HEK293 (cell line): ENCODE measurements around the gene ABCA7.

Experiments
- CTCF ChIA-PET: fragments of 350-600 bp; formaldehyde crosslinking; extraction: SDS; loops from one replicate; lab custom pipeline; 2021; ENCODE audit warnings: antibody characterized with exemption; lab: Yijun Ruan, JAX
- POLR2A ChIA-PET: fragments of 300-600 bp; formaldehyde crosslinking; extraction: SDS; loops from one replicate; lab custom pipeline; 2020; ENCODE audit warnings: antibody characterized with exemption, inconsistent platforms; lab: Yijun Ruan, JAX
- H3K27ac ChIP-seq: fragments of 200-500 bp; sonication (Bioruptor generic); 2 replicates; pipeline ENCODE4 v1.5.1; 2014; ENCODE audit warnings: low read depth, low read length, control low read depth, inconsistent platforms; ENCODE audit errors: extremely low read depth
- H3K36me3 ChIP-seq, 2 experiments: fragments of 200-500 bp in 1 of 2; sonication (Bioruptor generic) in 1 of 2; 1 replicate in 1 of 2; 2 replicates in 1 of 2; pipeline ENCODE4 v1.5.1; 2014 to 2017; ENCODE audit warnings: inconsistent platforms in 2 of 2, low read length in 2 of 2; ENCODE audit not compliant: control insufficient read depth in 2 of 2, insufficient read depth in 1 of 2
- H3K4me1 ChIP-seq: fragments of 200-500 bp; sonication (Bioruptor generic); 2 replicates; pipeline ENCODE4 v1.5.1; 2014; ENCODE audit warnings: mild to moderate bottlenecking, low read length, inconsistent platforms; ENCODE audit not compliant: control insufficient read depth, insufficient read depth
- H3K4me3 ChIP-seq: 2 replicates; pipeline ENCODE4 v1.5.1; 2011; ENCODE audit warnings: low read depth, mild to moderate bottlenecking, control low read depth, low read length, moderate library complexity
- H3K9me3 ChIP-seq: fragments of 200-500 bp; sonication (Bioruptor generic); 2 replicates; pipeline ENCODE4 v1.5.1; 2014; ENCODE audit warnings: low read depth, low read length, inconsistent platforms; ENCODE audit not compliant: control insufficient read depth, insufficient read depth
- BCL11B ChIP-seq: fragments of 450-650 bp; formaldehyde crosslinking; IDR thresholded peaks from 2 replicates; pipeline ENCODE4 v1.5.1; 2016; ENCODE audit warnings: low read depth, missing biosample characterization, missing genetic modification characterization
- EGR2 ChIP-seq: fragments of 450-650 bp; formaldehyde crosslinking; IDR thresholded peaks from 2 replicates; pipeline ENCODE4 v1.5.1; 2016; ENCODE audit warnings: low read depth, missing biosample characterization, missing genetic modification characterization
- GLIS2 ChIP-seq: fragments of 450-650 bp; formaldehyde crosslinking; IDR thresholded peaks from 2 replicates; pipeline ENCODE4 v1.5.1; 2016; ENCODE audit warnings: missing biosample characterization, missing genetic modification characterization
- SALL2 ChIP-seq: fragments of 450-650 bp; formaldehyde crosslinking; IDR thresholded peaks from 2 replicates; pipeline ENCODE4 v1.5.0; 2017; ENCODE audit warnings: missing biosample characterization, mild to moderate bottlenecking, missing genetic modification characterization, borderline replicate concordance
- SP2 ChIP-seq: fragments of 450-650 bp; formaldehyde crosslinking; IDR thresholded peaks from 2 replicates; pipeline ENCODE4 v1.5.1; 2016; ENCODE audit warnings: missing biosample characterization, missing genetic modification characterization
- ZBTB1 ChIP-seq: fragments of 450-650 bp; formaldehyde crosslinking; IDR thresholded peaks from 2 replicates; pipeline ENCODE4 v1.5.1; 2016; ENCODE audit warnings: missing biosample characterization, missing genetic modification characterization
- ZFP41 ChIP-seq: fragments of 450-650 bp; formaldehyde crosslinking; IDR thresholded peaks from 2 replicates; pipeline ENCODE4 v1.5.1; 2016; ENCODE audit warnings: missing biosample characterization, missing genetic modification characterization, borderline replicate concordance
- ZNF16 ChIP-seq: fragments of 450-650 bp; formaldehyde crosslinking; IDR thresholded peaks from 2 replicates; pipeline ENCODE4 v1.5.1; 2016; ENCODE audit warnings: low read depth, missing biosample characterization, missing genetic modification characterization
- ZNF223 ChIP-seq: fragments of 450-650 bp; formaldehyde crosslinking; IDR thresholded peaks from 2 replicates; pipeline ENCODE4 v1.5.1; 2016; ENCODE audit warnings: missing biosample characterization, missing genetic modification characterization
- ZNF266 ChIP-seq: fragments of 450-650 bp; formaldehyde crosslinking; IDR thresholded peaks from 2 replicates; pipeline ENCODE4 v1.5.1; 2016; ENCODE audit warnings: missing biosample characterization, missing genetic modification characterization, low read depth
- ZNF394 ChIP-seq: fragments of 450-650 bp; formaldehyde crosslinking; IDR thresholded peaks from 2 replicates; pipeline ENCODE4 v1.5.1; 2016; ENCODE audit warnings: missing biosample characterization, missing genetic modification characterization, mild to moderate bottlenecking, moderate library complexity, borderline replicate concordance
- ZNF426 ChIP-seq: fragments of 450-650 bp; formaldehyde crosslinking; IDR thresholded peaks from 2 replicates; pipeline ENCODE4 v1.5.1; 2017; ENCODE audit warnings: missing biosample characterization, missing genetic modification characterization, mild to moderate bottlenecking, inconsistent platforms, moderate library complexity
- ZNF544 ChIP-seq: fragments of 450-650 bp; formaldehyde crosslinking; IDR thresholded peaks from 2 replicates; pipeline ENCODE4 v1.5.0; 2017; ENCODE audit warnings: missing biosample characterization, missing genetic modification characterization
- ZNF548 ChIP-seq: fragments of 450-650 bp; formaldehyde crosslinking; IDR thresholded peaks from 2 replicates; pipeline ENCODE4 v1.5.1; 2016; ENCODE audit warnings: missing biosample characterization, missing genetic modification characterization
- ZNF600 ChIP-seq: fragments of 450-650 bp; formaldehyde crosslinking; IDR thresholded peaks from 2 replicates; pipeline ENCODE4 v1.5.1; 2016; ENCODE audit warnings: missing biosample characterization, missing genetic modification characterization
- TF ChIP-seq, protein P1 (sequence below): fragments of 450-650 bp; formaldehyde crosslinking; IDR thresholded peaks from 2 replicates; pipeline ENCODE4 v1.5.1; 2016; ENCODE audit warnings: missing biosample characterization, missing genetic modification characterization, borderline replicate concordance
- TF ChIP-seq, protein P2 (sequence below): fragments of 450-650 bp; formaldehyde crosslinking; IDR thresholded peaks from 2 replicates; pipeline ENCODE4 v1.5.1; 2016; ENCODE audit warnings: missing biosample characterization, missing genetic modification characterization
- TF ChIP-seq, protein P3 (sequence below): fragments of 450-650 bp; formaldehyde crosslinking; IDR thresholded peaks from 2 replicates; pipeline ENCODE4 v1.5.1; 2016; ENCODE audit warnings: missing biosample characterization, missing genetic modification characterization
- TF ChIP-seq, protein P4 (sequence below): fragments of 450-650 bp; formaldehyde crosslinking; optimal IDR thresholded peaks from 2 replicates; pipeline ENCODE3; 2016; ENCODE audit warnings: missing biosample characterization, mild to moderate bottlenecking, missing genetic modification characterization

The ABCA7 gene

DNA sequence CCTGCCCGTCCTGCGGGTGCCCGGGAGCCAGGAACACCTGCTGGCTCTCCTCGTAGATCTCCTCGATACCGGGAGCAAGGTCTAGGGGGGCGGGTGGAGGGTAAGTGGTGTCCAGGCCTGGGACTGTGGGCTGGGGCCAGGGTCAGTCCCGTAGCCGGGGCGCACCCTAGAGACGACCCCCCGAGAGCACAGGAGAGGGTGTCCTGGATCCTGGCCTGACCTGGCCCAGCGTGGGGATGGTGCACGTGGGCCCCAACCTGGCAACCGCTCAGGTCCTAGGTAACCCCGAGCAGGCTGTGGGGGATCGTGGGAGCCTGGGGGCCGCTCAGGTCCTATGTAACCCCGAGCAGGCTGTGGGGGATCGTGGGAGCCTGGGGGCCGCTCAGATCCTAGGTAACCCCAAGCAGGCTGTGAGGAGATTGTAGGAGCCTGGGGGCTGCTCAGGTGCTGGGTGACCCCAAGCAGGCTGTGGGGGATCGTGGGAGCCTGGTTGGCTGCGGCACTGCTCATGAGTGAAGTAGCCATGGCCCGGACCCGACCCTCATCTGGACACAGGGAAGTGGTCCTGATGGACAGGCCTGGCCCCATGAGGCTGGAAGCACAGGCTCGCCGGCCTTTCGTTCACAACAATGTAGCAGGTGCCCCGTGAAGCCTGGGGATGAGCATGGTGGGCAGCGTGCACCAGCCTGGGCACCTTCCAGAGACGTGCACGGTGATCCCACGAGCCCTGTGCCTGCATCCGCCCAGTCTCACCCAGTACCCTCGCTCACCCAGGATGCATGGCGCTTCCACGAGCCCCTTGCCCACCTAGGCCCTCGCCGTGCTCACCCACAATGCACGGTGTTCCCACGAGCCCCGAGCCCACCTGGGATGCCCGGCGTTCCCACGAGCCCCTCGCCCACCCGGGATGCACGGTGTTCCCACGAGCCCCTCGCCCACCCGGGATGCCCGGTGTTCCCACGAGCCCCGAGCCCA is 70.1 kb downstream of the ABCA7 start (continued):
- TF ChIP-seq, protein P1, sequence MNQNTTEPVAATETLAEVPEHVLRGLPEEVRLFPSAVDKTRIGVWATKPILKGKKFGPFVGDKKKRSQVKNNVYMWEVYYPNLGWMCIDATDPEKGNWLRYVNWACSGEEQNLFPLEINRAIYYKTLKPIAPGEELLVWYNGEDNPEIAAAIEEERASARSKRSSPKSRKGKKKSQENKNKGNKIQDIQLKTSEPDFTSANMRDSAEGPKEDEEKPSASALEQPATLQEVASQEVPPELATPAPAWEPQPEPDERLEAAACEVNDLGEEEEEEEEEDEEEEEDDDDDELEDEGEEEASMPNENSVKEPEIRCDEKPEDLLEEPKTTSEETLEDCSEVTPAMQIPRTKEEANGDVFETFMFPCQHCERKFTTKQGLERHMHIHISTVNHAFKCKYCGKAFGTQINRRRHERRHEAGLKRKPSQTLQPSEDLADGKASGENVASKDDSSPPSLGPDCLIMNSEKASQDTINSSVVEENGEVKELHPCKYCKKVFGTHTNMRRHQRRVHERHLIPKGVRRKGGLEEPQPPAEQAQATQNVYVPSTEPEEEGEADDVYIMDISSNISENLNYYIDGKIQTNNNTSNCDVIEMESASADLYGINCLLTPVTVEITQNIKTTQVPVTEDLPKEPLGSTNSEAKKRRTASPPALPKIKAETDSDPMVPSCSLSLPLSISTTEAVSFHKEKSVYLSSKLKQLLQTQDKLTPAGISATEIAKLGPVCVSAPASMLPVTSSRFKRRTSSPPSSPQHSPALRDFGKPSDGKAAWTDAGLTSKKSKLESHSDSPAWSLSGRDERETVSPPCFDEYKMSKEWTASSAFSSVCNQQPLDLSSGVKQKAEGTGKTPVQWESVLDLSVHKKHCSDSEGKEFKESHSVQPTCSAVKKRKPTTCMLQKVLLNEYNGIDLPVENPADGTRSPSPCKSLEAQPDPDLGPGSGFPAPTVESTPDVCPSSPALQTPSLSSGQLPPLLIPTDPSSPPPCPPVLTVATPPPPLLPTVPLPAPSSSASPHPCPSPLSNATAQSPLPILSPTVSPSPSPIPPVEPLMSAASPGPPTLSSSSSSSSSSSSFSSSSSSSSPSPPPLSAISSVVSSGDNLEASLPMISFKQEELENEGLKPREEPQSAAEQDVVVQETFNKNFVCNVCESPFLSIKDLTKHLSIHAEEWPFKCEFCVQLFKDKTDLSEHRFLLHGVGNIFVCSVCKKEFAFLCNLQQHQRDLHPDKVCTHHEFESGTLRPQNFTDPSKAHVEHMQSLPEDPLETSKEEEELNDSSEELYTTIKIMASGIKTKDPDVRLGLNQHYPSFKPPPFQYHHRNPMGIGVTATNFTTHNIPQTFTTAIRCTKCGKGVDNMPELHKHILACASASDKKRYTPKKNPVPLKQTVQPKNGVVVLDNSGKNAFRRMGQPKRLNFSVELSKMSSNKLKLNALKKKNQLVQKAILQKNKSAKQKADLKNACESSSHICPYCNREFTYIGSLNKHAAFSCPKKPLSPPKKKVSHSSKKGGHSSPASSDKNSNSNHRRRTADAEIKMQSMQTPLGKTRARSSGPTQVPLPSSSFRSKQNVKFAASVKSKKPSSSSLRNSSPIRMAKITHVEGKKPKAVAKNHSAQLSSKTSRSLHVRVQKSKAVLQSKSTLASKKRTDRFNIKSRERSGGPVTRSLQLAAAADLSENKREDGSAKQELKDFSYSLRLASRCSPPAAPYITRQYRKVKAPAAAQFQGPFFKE (tag by site-specific recombination): no peak
- TF ChIP-seq ZNF548 (tag by site-specific recombination): no peak
- TF ChIP-seq SALL2 (tag by site-specific recombination): no peak
- no peak for TF ChIP-seq ZNF426 (tag by site-specific recombination)
- 0 out of 2 replicates have a peak, but pooled peaks have one; percentile 11 for TF ChIP-seq BCL11B (tag by site-specific recombination)
- no peak for TF ChIP-seq ZNF16 (tag by site-specific recombination)
- TF ChIP-seq ZNF223 (tag by site-specific recombination): no peak
- peak; percentile 18; the same call in 1 of the 2 replicates for TF ChIP-seq GLIS2 (tag by site-specific recombination)
- no peak for TF ChIP-seq SP2 (tag by site-specific recombination)
- TF ChIP-seq EGR2 (tag by site-specific recombination): peak; percentile 21; the same call in 1 of the 2 replicates

DNA sequence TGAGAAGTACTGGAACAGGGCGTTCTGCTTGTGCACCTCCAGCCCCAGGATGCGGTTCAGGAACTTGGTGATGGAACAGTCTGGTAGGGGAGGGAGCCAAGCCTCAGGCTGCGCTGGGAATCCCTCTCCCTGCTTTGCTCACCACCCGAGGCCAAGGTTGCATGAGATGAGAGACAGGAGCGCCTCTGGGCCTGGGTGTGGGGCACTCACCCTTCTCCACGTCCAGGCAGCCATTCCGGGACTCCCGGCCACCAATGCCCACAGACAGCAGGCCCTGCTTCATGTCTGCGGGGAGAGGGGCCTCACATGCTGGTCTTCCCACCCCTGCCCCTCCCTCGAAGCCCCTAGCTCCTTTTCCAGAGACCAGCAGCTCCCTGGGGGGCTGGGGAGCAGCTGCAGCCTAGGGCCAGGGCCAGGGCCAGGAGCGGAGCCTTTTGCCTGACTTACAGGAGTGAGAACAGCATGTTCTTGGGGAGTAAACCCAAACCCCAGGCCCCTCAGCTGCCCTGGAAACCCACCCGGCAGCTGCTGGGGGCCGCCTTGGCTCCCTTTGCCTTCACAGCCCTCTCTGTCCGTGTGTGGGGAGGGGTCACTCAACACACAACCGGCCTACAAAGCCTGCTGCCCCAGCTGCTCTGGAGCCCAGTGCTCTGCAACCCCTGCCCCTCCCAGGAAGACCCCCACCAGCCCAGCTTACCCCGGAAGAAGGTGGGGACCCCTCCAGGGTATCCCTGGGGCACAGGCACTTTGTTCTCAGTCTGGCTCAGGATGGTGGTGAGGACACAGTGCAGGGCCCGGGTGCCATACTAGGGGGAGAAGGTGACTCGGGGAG is 71.1 kb downstream of the ABCA7 start:
- CTCF ChIA-PET: interaction anchor here (0.7 to 3.9 kb wide), 2 partner anchors 37 to 82 kb away, joined by 4 to 40 read pairs; no protein-coding TSS in a partner anchor
- Histone ChIP-seq H3K9me3 (no peaks in the 10 kb centered on the region), H3K27ac (no peak overlapping the region), H3K36me3 (peaks cover 0 to 49% of the 10 kb centered on the region in 2 experiments; a peak in 1 of 3 replicates), H3K4me1 (peaks cover 4% of the 10 kb centered on the region; the same call in 1 of the 2 replicates), H3K4me3 (no peak overlapping the region)
- POLR2A ChIA-PET: no interaction called here
- TF ChIP-seq ZNF544 (tag by site-specific recombination) (no peak), ZNF600 (tag by site-specific recombination) (peak; percentile 100), ZNF394 (no peak), GLIS2 (tag by site-specific recombination) (peak; percentile 46; the same call in 1 of the 2 replicates), ZFP41 (tag by site-specific recombination) (no peak), ZBTB1 (tag by site-specific recombination) (no peak), ZNF266 (tag by site-specific recombination) (no peak)
- TF ChIP-seq, protein P2, sequence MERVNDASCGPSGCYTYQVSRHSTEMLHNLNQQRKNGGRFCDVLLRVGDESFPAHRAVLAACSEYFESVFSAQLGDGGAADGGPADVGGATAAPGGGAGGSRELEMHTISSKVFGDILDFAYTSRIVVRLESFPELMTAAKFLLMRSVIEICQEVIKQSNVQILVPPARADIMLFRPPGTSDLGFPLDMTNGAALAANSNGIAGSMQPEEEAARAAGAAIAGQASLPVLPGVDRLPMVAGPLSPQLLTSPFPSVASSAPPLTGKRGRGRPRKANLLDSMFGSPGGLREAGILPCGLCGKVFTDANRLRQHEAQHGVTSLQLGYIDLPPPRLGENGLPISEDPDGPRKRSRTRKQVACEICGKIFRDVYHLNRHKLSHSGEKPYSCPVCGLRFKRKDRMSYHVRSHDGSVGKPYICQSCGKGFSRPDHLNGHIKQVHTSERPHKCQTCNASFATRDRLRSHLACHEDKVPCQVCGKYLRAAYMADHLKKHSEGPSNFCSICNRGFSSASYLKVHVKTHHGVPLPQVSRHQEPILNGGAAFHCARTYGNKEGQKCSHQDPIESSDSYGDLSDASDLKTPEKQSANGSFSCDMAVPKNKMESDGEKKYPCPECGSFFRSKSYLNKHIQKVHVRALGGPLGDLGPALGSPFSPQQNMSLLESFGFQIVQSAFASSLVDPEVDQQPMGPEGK (tag by site-specific recombination): 0 out of 2 replicates have a peak, but pooled peaks have one; percentile 19
- TF ChIP-seq, protein P3, sequence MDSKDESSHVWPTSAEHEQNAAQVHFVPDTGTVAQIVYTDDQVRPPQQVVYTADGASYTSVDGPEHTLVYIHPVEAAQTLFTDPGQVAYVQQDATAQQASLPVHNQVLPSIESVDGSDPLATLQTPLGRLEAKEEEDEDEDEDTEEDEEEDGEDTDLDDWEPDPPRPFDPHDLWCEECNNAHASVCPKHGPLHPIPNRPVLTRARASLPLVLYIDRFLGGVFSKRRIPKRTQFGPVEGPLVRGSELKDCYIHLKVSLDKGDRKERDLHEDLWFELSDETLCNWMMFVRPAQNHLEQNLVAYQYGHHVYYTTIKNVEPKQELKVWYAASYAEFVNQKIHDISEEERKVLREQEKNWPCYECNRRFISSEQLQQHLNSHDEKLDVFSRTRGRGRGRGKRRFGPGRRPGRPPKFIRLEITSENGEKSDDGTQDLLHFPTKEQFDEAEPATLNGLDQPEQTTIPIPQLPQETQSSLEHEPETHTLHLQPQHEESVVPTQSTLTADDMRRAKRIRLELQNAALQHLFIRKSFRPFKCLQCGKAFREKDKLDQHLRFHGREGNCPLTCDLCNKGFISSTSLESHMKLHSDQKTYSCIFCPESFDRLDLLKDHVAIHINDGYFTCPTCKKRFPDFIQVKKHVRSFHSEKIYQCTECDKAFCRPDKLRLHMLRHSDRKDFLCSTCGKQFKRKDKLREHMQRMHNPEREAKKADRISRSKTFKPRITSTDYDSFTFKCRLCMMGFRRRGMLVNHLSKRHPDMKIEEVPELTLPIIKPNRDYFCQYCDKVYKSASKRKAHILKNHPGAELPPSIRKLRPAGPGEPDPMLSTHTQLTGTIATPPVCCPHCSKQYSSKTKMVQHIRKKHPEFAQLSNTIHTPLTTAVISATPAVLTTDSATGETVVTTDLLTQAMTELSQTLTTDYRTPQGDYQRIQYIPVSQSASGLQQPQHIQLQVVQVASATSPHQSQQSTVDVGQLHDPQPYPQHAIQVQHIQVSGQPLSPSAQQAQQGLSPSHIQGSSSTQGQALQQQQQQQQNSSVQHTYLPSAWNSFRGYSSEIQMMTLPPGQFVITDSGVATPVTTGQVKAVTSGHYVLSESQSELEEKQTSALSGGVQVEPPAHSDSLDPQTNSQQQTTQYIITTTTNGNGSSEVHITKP: peak; percentile 62; the same call in 1 of the 2 replicates
- TF ChIP-seq, protein P4, sequence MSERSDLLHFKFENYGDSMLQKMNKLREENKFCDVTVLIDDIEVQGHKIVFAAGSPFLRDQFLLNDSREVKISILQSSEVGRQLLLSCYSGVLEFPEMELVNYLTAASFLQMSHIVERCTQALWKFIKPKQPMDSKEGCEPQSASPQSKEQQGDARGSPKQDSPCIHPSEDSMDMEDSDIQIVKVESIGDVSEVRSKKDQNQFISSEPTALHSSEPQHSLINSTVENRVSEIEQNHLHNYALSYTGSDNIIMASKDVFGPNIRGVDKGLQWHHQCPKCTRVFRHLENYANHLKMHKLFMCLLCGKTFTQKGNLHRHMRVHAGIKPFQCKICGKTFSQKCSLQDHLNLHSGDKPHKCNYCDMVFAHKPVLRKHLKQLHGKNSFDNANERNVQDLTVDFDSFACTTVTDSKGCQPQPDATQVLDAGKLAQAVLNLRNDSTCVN (tag by site-specific recombination): no peak
